Neural progenitor cell (in vitro differentiated cells): ENCODE data around the gene NCK1. TPM values are rescaled to one million over a fixed set of nuclear protein-coding genes. Genes with fewer than 3 reads are reported as not detected.

Source experiments
- DNase-seq: peaks from one replicate; pipeline ENCODE4 v3.0.0-alpha.2; 2016; ENCODE audit warnings: low spot score
- H2AFZ ChIP-seq: fragments of 200-600 bp; sonication (generic); replicated peaks from 2 replicates; pipeline ENCODE4 v1.6.1; 2016; ENCODE audit warnings: antibody characterized with exemption
- H3F3A ChIP-seq: fragments of 200-600 bp; sonication (generic); 2 replicates; pipeline ENCODE4 v1.6.1; 2016; ENCODE audit warnings: antibody characterized with exemption, low read depth
- H3K27ac ChIP-seq: fragments of 200-600 bp; sonication (generic); 2 replicates; pipeline ENCODE4 v1.5.1; 2016; ENCODE audit warnings: mild to moderate bottlenecking
- H3K27me3 ChIP-seq: fragments of 200-600 bp; sonication (generic); 2 replicates; pipeline ENCODE4 v1.6.1; 2016; ENCODE audit warnings: mild to moderate bottlenecking, moderate library complexity
- H3K36me3 ChIP-seq: fragments of 200-600 bp; sonication (generic); 2 replicates; pipeline ENCODE4 v1.5.1; 2016
- H3K4me1 ChIP-seq: fragments of 200-600 bp; sonication (generic); 2 replicates; pipeline ENCODE4 v1.6.1; 2016; ENCODE audit warnings: mixed run types
- H3K4me2 ChIP-seq: fragments of 200-600 bp; sonication (generic); 2 replicates; pipeline ENCODE4 v1.6.1; 2016
- H3K4me3 ChIP-seq: fragments of 200-600 bp; sonication (generic); 2 replicates; pipeline ENCODE4 v1.5.1; 2016
- H3K79me2 ChIP-seq: fragments of 200-600 bp; sonication (generic); 2 replicates; pipeline ENCODE4 v1.6.1; 2016; ENCODE audit warnings: low read depth
- H3K9ac ChIP-seq: fragments of 200-600 bp; sonication (generic); 2 replicates; pipeline ENCODE4 v1.6.1; 2016
- H3K9me3 ChIP-seq: fragments of 200-600 bp; sonication (generic); 2 replicates; pipeline ENCODE4 v1.5.1; 2016; ENCODE audit warnings: low read depth
- H4K20me1 ChIP-seq: fragments of 200-600 bp; sonication (generic); 2 replicates; pipeline ENCODE4 v1.6.1; 2016; ENCODE audit warnings: low read depth
- H3K27ac Mint-ChIP-seq: 3 replicates; pipeline ENCODE4 v1.8.0; 2021; ENCODE audit warnings: mixed read lengths
- H3K27me3 Mint-ChIP-seq: 2 replicates; pipeline ENCODE4 v1.8.0; 2022; ENCODE audit warnings: low read depth, mild to moderate bottlenecking, inconsistent platforms, moderate library complexity, mixed read lengths; ENCODE audit not compliant: insufficient read depth
- H3K36me3 Mint-ChIP-seq: 3 replicates; pipeline ENCODE4 v1.8.0; 2021; ENCODE audit warnings: mixed read lengths
- H3K4me1 Mint-ChIP-seq: 3 replicates; pipeline ENCODE4 v1.8.0; 2021; ENCODE audit warnings: mixed read lengths
- H3K4me3 Mint-ChIP-seq: 3 replicates; pipeline ENCODE4 v1.8.0; 2021; ENCODE audit warnings: mild to moderate bottlenecking, moderate library complexity, mixed read lengths
- H3K9me3 Mint-ChIP-seq: 3 replicates; pipeline ENCODE4 v1.8.0; 2020; ENCODE audit warnings: mixed read lengths
- EZH2 ChIP-seq: fragments of 200-600 bp; sonication (generic); IDR thresholded peaks from 2 replicates; pipeline ENCODE4 v1.6.1; 2017; ENCODE audit warnings: antibody characterized with exemption, mild to moderate bottlenecking, moderate library complexity
- EZH2phosphoT487 ChIP-seq: fragments of 200-600 bp; sonication (generic); IDR thresholded peaks from 2 replicates; pipeline ENCODE4 v1.6.1; 2017; ENCODE audit warnings: antibody characterized with exemption
- total RNA-seq: library from RNA; depleted of rRNA; stranded (reverse); fragments of >200 nt; gene quantifications from 2 replicates; pipeline ENCODE4 v1.2.3, GENCODE V29; 2015; ENCODE audit warnings: low replicate concordance
- TF ChIP-seq, protein P1 (sequence below): fragments of 200-600 bp; sonication (generic); IDR thresholded peaks from 2 replicates; pipeline ENCODE4 v1.5.1; 2017; ENCODE audit warnings: antibody characterized with exemption, mild to moderate bottlenecking

Gene NCK1
- total RNA-seq, 1 donor from 2014 or later, result 46.5 TPM

DNA sequence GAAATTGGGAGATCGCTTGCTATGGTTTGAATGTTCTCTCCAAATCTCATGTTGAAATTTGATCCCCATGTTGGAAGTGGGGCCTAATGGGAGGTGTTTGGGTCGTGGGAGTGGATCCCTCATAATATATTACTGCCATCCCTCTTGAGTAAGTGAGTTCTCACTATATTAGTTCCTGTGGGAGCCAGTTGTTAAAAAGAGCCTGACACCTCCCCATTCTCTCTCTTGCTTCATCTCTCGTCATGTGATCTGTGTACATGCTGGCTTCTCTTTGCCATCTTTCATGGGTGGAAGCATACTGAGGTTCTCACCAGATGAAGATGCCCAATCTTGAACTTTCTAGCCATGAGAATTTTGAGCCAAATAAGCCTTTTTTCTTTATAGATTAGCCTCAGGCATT, 52.7 kb downstream of the NCK1 start:
- H3K27me3 ChIP-seq, result no peaks in the 10 kb centered on the region
- H3K4me3 Mint-ChIP-seq, result no peak overlapping the region
- peaks cover 97% of the 10 kb centered on the region for H3K79me2 ChIP-seq
- H3K9me3 Mint-ChIP-seq, result peaks cover 65% of the 10 kb centered on the region
- H3F3A ChIP-seq, result no peaks in the 10 kb centered on the region
- H3K4me1 Mint-ChIP-seq, result no peaks in the 10 kb centered on the region
- no peak overlapping the region for H3K9ac ChIP-seq
- H3K27ac Mint-ChIP-seq, result no peak overlapping the region
- H3K27me3 Mint-ChIP-seq, result no peaks in the 10 kb centered on the region
- DNase-seq, result no peak
- peaks cover 7% of the 10 kb centered on the region for H4K20me1 ChIP-seq
- H3K27ac ChIP-seq, result no peak overlapping the region
- TF ChIP-seq EZH2phosphoT487, result no peak
- H3K4me3 ChIP-seq, result no peak overlapping the region
- H3K36me3 Mint-ChIP-seq, result peaks cover 58% of the 10 kb centered on the region
- H3K4me1 ChIP-seq, result peaks cover 13% of the 10 kb centered on the region
- no peak overlapping the region for H2AFZ ChIP-seq
- peaks cover 4% of the 10 kb centered on the region for H3K36me3 ChIP-seq
- H3K4me2 ChIP-seq, result no peak overlapping the region
- no peaks in the 10 kb centered on the region for H3K9me3 ChIP-seq

DNA sequence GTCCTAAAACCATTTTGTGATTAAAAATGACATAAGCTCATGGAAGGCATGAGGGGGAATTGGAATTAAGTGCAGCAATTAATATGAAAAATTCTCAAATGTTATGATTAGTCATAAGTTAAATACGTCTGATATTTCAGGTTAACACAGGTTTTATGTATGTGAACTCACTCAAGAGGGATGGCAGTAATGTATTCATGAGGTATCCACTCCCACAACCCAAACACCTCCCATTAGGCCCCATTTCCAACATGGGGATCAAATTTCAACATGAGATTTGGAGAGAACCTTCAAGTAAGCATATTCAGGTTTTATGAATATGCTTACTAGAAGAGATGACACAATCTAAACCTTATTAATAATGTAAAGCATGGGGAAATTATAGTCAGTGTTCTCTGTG, 54.2 kb downstream of the NCK1 start:
- Mint-ChIP-seq H3K4me3 (no peak overlapping the region), H3K4me1 (no peaks in the 10 kb centered on the region), H3K9me3 (peaks cover 71% of the 10 kb centered on the region), H3K27me3 (no peaks in the 10 kb centered on the region), H3K36me3 (peaks cover 61% of the 10 kb centered on the region), H3K27ac (no peak overlapping the region)
- no peak overlapping the region for H3K4me3 ChIP-seq
- peaks cover 10% of the 10 kb centered on the region for H3K4me1 ChIP-seq
- no peak overlapping the region for H3K9ac ChIP-seq
- H3K4me2 ChIP-seq, result no peak overlapping the region
- TF ChIP-seq EZH2, result no peak
- TF ChIP-seq EZH2phosphoT487, result no peak
- TF ChIP-seq, protein P1, sequence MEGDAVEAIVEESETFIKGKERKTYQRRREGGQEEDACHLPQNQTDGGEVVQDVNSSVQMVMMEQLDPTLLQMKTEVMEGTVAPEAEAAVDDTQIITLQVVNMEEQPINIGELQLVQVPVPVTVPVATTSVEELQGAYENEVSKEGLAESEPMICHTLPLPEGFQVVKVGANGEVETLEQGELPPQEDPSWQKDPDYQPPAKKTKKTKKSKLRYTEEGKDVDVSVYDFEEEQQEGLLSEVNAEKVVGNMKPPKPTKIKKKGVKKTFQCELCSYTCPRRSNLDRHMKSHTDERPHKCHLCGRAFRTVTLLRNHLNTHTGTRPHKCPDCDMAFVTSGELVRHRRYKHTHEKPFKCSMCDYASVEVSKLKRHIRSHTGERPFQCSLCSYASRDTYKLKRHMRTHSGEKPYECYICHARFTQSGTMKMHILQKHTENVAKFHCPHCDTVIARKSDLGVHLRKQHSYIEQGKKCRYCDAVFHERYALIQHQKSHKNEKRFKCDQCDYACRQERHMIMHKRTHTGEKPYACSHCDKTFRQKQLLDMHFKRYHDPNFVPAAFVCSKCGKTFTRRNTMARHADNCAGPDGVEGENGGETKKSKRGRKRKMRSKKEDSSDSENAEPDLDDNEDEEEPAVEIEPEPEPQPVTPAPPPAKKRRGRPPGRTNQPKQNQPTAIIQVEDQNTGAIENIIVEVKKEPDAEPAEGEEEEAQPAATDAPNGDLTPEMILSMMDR, result no peak
- H2AFZ ChIP-seq, result no peak overlapping the region
- no peak for DNase-seq
- no peaks in the 10 kb centered on the region for H3K9me3 ChIP-seq
- H3K27me3 ChIP-seq, result no peaks in the 10 kb centered on the region
- peaks cover 4% of the 10 kb centered on the region for H4K20me1 ChIP-seq
- H3K79me2 ChIP-seq, result peaks cover 96% of the 10 kb centered on the region
- no peak overlapping the region for H3K27ac ChIP-seq
- H3F3A ChIP-seq, result peaks cover 4% of the 10 kb centered on the region
- peaks cover 4% of the 10 kb centered on the region for H3K36me3 ChIP-seq

DNA sequence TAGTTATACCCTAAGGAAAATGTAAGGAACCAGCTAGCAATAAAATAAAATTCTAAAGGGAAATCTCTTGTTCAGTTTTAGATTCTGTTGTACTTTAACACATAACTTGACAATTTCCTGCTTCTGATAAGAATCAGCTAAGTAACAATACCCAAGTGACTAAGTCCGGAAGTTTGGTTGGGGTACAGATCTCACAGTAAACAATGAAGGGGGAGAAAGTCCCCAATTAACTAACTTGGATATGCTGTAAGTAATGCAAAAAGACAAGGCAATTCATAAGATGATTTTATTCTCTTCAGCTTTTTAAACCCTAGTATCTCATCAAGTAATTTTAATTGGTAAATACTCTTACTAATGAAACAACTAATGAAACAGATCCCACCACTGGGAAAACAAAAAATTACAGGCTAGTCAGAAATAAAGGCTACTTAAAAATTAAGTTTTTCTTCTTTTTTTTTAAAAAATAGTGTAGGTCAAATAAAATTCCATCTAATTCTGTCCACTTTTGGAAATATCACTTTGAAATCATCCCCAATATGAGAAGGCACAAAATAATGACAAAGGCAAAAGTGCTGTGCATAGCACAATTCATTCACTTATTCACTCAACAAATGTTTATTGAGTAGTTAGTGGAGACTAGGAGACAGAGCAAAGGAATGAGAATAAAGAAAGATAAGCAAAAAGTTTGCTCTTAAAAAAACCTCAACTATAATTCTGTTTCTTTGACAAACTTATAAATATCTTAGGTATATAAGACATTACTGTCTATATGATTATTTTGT, 58.0 kb downstream of the NCK1 start:
- Histone ChIP-seq H3K27me3 (no peaks in the 10 kb centered on the region), H3K9ac (no peak overlapping the region), H4K20me1 (peaks cover 4% of the 10 kb centered on the region), H3K79me2 (peaks cover 77% of the 10 kb centered on the region), H3K4me2 (no peak overlapping the region), H2AFZ (no peak overlapping the region), H3K4me3 (no peak overlapping the region), H3K4me1 (no peaks in the 10 kb centered on the region), H3K9me3 (no peaks in the 10 kb centered on the region), H3K36me3 (no peaks in the 10 kb centered on the region), H3K27ac (no peak overlapping the region), H3F3A (peaks cover 7% of the 10 kb centered on the region)
- Mint-ChIP-seq H3K4me3 (no peak overlapping the region), H3K36me3 (peaks cover 46% of the 10 kb centered on the region), H3K4me1 (no peaks in the 10 kb centered on the region), H3K9me3 (peaks cover 48% of the 10 kb centered on the region), H3K27me3 (no peaks in the 10 kb centered on the region), H3K27ac (no peak overlapping the region)
- no peak for TF ChIP-seq EZH2phosphoT487
- TF ChIP-seq, protein P1, result no peak
- no peak for TF ChIP-seq EZH2
- no peak for DNase-seq

DNA sequence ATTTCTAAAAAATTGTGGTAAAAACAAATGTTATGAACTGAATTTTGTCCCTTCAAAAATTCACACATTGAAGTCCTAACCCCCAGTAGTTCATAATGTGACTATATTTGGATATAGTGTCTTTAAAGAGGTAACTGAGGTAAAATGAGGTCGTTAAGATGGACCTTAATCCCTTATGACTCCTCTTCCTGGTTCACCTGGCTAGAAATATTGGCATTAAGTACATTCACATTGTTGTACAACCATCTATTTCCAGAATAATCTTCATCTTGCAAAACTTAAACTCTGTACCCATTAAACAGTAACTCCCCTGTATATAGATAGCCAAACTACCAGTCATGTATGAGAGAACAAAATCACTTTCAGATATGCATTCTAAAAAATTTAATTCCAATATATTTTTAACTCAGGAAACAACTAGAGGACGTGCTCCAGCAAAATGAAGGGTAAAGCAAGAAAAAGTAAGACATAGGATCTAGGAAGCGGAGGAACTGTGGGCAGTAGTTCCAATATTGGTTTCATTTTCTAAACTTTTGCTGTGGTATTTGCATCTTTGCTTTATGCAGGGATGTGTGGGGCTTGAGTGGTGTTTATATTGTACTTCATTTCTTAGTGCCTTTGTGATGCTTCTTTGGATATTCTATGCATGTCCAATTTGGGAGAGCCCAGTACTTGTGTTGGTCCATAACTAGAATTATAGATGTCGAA, 59.0 kb downstream of the NCK1 start:
- H3K9ac ChIP-seq, result no peak overlapping the region
- no peak overlapping the region for H3K4me3 ChIP-seq
- Mint-ChIP-seq H3K4me3 (no peak overlapping the region), H3K27ac (no peak overlapping the region), H3K36me3 (peaks cover 41% of the 10 kb centered on the region), H3K4me1 (no peaks in the 10 kb centered on the region), H3K27me3 (no peaks in the 10 kb centered on the region), H3K9me3 (peaks cover 39% of the 10 kb centered on the region)
- no peaks in the 10 kb centered on the region for H3K9me3 ChIP-seq
- peaks cover 77% of the 10 kb centered on the region for H3K79me2 ChIP-seq
- H2AFZ ChIP-seq, result no peak overlapping the region
- H3K36me3 ChIP-seq, result no peaks in the 10 kb centered on the region
- H3K27me3 ChIP-seq, result no peaks in the 10 kb centered on the region
- no peak overlapping the region for H3K4me2 ChIP-seq
- DNase-seq, result no peak
- H3K4me1 ChIP-seq, result no peaks in the 10 kb centered on the region
- TF ChIP-seq EZH2 (no peak), EZH2phosphoT487 (no peak)
- TF ChIP-seq, protein P1, result no peak
- H4K20me1 ChIP-seq, result peaks cover 4% of the 10 kb centered on the region
- H3K27ac ChIP-seq, result no peak overlapping the region
- H3F3A ChIP-seq, result peaks cover 7% of the 10 kb centered on the region
